Daoy (cell line): ENCODE measurements around the gene PRKCG. TPM values are rescaled to one million over a fixed set of nuclear protein-coding genes. Genes with fewer than 3 reads are reported as not detected.
"Not testable (repeated sequence)": the region's sequence is repeated elsewhere in the genome, so short reads cannot be mapped to it uniquely, and the experiment has no call there.

Experiments used
- DNase-seq: peaks from one replicate; pipeline ENCODE4 v3.0.0-alpha.2; 2015; ENCODE audit warnings: low read depth
- total RNA-seq: library from RNA; depleted of rRNA; stranded (reverse); fragments of >200 nt; shearing (Covaris generic); gene quantifications from 2 replicates; pipeline ENCODE4 v1.2.3, GENCODE V29; 2014; rRNA removed

PRKCG gene
- total RNA-seq, 1 experiment from 2014 or later, result not detected

DNA sequence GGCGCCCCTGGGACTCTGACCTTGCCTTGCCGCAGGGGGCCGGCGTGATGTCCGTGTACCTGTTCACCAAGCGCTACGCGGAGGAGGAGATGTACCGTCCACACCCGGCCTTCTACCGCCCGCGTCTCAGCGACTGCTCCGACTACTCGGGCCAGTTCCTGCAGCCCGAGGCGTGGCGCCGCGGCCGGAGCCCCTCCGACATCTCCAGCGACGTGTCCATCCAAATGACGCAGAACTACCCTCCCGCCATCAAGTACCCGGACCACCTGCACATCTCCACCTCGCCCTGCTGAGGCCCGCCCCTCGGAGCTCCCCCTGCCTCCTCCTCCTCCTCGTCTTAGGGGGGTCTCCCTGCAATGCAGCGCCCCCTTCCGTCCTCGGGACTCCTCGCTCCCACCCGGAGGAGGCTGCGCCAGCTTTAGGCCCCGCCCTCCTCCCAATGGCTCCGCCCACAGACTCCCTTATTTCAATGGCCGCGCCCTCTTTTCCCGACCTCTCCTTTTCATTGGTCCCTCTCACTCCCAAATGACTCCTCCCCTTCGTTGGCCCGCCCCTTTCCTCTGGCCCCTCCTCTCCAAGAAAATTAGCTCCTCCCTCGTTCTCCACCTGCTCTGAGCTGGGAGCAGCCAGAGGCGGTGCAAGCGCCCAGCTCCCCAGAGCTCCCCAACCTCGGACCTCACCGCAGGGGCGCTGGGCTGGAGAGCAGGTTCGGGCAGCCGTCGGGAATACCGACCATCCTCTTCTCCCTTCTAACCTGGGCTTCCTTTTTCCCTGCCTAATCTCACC, 60.2 kb downstream of the PRKCG start:
- peak; percentile 67 for DNase-seq

DNA sequence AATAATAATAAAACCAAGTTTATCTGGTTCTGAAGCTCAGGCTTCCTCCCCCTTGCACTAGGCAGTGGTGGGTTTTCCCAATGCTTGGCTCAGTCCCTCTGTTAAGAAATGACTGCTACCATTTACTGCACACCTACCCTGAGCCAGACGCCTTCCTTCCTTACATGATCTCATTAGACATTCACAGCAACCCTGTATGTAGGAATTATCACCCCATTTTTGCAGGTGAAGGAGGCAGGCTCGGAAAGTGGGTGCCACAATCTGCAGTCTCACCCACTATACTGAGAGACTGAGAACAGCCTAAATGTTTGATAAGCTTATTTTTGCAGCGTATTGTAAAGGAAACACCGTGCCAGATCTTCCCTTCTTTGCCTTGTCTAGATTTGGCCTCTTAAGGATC, 62.4 kb downstream of the PRKCG start:
- DNase-seq, result no peak

DNA sequence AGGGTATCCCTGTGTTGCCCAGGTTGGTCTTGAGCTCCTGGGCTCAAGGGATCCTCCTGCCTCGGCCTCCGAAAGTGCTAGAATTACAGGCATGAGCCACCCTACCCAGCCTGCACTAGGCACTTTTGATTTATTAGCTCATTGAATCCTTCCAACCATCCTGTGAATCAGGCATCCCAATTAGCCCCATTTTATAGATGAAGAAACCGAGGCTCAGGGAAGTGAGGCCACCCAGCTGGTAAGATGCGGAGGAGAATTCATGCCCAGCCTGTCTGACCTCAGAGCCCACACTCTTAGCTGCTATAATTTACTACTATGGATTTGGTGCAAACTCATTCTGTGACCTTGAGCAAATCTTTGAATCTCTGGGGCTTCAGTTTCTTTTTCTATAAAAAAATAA, 62.9 kb downstream of the PRKCG start:
- no peak for DNase-seq

DNA sequence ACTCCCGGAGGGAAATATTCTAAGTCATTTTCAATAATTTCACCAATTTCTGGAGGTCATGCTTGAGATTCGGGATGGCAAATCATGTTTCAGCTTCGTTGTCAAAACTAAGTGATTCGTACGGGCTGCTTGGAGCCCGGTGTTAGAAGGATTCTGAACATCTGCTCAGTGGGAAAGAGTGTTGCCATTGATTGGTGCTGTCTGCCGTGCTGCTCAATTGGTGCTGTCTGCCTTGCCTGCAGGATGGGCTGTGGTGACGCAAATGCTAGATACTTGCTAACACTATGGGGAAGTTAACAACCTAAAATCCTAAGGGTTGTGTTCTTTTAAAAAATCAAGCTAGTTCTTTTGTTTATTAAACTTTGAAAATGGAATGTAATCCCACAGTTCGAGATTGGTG, 63.4 kb downstream of the PRKCG start:
- peak; percentile 69 for DNase-seq

DNA sequence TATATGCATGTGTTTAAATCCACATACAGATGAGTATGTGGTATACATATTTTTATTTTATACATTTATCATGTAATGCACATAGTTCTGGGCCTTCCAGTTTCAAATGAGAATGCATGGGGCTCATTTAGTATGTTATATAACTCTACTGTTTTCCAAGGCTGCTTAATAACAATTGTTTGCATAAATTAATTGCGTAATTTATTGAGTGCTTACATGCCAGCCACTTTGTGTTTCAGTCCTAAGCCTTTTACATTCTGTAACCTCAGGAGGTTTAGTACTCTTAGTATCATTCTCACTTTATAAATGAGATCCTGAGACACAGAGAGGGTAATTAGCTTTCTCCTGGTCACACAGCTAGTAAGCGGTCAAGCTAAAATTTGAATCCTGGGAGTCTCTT, 64.0 kb downstream of the PRKCG start:
- DNase-seq, result no peak

DNA sequence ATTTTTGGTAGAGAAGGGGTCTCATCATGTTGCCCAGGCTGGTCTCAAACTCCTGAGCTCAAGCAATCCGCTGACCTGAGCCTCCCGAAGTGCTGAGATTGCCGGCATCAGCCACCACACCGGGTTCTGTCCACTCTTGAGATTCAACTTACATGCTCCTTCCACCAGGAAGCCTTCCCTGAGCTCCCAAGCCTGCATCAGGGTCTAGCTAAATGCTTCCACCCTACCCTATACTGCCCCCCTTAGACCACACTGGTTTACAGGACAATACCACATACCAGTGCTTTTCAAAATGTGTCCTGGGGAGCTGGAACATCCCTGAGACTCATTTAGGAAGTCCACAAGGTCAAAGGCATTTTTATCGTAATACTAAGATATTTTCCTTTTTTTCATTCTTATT, 65.6 kb downstream of the PRKCG start:
- peak; percentile 35 for DNase-seq

DNA sequence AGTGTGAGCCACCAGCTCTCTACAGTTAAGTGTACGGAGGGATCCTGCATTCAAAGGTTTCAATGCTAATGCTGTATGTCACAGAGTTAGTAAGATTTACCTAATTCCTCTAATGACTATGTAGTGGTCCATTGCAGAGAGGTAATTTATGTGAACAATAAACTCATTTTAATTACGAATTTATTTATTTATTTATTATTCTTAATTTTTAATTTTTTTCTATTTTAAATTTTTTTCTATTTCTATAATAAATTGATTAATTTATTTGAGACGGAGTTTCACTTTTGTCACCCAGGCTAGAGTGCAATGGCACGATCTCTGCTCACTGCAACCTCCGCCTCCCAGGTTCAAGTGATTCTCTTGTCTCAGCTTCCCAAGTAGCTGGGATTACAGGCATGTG, 66.6 kb downstream of the PRKCG start:
- DNase-seq, result not testable (repeated sequence)

DNA sequence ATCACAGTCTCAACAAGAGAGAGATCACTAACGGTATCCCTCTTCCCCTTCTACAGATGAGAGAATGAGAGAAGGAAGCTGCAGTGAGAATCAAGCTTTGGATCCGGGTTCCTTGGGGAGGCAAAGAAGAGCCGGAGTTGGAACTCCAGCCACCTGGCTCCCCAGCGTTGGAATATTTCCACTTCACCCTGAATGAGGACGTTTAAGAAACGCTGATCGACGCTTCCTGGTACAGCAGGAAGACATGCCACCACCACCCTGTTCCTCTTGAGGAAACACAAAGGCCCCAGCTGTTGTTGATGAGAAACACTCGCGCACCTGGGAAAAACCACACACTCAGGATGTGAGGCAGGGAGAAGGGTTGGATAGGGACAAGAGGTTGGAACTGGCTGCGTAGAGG, 69.4 kb downstream of the PRKCG start:
- DNase-seq, result no peak

DNA sequence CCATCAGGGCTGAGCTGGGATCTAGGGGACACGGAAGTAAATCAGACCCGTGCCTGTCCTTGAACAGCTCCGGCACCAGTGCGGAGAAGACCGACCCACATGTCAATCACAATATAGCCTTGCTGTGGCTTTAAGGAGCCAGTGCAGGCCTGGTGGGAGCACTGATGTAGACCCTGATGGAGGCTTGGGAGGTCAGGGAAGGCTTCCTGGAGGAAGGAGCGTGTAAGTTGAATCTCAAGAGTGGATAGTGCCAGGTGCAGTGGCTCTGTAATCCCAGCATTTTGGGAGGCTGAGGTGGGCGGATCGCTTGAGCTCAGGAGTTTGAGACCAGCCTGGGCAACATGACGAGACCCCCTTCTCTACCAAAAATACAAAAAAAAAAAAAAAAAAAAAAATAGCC, 70.0 kb downstream of the PRKCG start:
- no peak for DNase-seq

DNA sequence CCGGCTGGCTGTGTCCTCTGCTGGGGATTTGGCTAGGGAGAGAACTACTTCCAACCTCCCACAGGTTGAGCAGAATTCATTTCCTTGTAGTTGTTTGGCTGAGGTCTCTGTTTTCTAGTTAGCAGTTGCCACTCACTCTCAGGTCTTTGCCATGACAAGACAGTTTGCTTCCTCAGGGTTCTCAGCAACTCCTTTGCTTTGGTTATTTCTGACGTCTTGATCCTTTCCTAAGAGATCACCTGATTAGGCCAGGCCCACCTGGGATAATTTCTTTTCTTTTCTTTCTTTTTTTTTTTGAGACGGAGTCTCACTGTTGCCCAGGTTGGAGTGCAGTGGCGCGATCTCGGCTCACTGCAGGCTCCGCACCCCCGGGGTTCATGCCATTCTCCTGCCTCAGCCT, 71.4 kb downstream of the PRKCG start:
- no peak for DNase-seq

Other genes starting within 250 kb of the PRKCG start
- gene NLRP12, start 57.9 kb upstream of the PRKCG start, total RNA-seq, result not detected in 2 replicates
- gene MYADM, start 14.3 kb upstream of the PRKCG start, total RNA-seq, result 11.2 and 19.0 TPM in 2 replicates
- 0.29 and 0.54 TPM in 2 replicates for gene CACNG7, start 27.1 kb downstream of the PRKCG start, total RNA-seq
- 0.48 and 2.9 TPM in 2 replicates for gene CACNG8, start 80.7 kb downstream of the PRKCG start, total RNA-seq
- gene CACNG6, start 109.4 kb downstream of the PRKCG start, total RNA-seq, result 1.0 and 9.3 TPM in 2 replicates
- not detected in 2 replicates for gene VSTM1, start 181.7 kb downstream of the PRKCG start, total RNA-seq
- gene TARM1, start 199.2 kb downstream of the PRKCG start, total RNA-seq, result not detected in 2 replicates
- gene OSCAR, start 218.6 kb downstream of the PRKCG start, total RNA-seq, result 0.27 and 0.74 TPM in 2 replicates
- 17.4 and 34.1 TPM in 2 replicates for gene NDUFA3, start 220.7 kb downstream of the PRKCG start, total RNA-seq
- 60.2 and 101 TPM in 2 replicates for gene TFPT, start 233.5 kb downstream of the PRKCG start, total RNA-seq
- gene PRPF31, start 233.6 kb downstream of the PRKCG start, total RNA-seq, result 78.8 and 92.3 TPM in 2 replicates